Epidermal melanocyte (primary cell): ENCODE data around the gene BATF.

Experiments used
- DNase-seq: peaks from one replicate; pipeline ENCODE4 v3.0.0; 2011; ENCODE audit warnings: low spot score; ENCODE audit not compliant: insufficient read length

Gene BATF

DNA sequence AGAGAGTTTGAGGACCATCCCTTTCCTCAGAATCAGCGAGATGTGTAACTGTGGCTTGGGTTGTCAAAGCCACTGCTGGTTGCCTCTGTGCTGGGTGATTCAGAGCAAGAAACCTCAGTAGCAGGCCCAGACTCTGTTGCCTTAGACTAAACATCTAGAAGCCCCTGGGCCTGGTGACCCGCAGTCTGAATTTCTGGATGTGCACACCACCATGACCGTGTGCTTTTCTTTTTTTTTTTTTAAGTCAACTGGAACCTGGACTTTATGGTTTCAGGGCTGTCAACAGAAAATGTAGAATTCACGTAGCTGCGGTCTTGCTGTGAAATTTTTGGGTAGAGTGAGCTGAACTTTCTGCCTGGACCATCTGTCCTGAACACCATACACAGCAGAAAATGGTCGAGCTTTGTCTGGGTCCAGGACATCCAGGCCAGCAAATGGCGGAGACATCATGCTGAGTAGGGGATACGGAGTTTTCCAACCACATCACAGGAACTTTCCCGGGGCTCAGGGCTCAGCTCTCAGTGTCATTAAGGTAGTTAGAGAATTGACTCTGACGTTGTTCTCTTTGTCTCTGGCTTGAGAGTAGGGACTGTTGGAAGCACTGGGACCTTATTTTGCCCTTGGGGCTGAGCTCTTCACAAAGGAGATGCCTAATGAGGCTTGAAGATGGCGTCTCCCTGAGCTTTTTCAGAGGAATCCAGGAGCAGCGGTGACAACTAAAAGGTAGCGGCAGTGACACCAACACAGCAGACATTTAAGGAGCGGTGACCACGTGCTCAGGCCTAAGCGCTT lies 23.0 kb upstream of the BATF start:
- no peak for DNase-seq

DNA sequence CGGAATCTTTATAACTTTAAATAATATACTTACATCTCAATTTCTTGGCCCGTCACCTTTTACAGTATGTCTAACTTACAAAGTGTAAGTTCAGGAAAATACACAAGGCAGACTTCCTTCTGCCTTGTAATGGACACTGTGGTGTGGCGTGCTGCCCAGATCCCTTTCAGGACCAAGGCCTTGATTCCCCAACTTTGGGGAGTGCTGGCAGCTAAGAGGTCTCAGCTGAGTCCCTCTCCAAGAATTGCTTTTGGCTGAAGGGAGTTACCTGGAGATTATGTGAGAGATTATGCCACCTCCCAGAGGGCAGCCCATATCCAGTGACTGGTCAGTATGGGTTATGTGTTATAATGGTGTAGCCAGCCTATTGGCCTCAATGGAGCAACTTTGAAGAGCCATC lies 21.2 kb upstream of the BATF start:
- DNase-seq: no peak

DNA sequence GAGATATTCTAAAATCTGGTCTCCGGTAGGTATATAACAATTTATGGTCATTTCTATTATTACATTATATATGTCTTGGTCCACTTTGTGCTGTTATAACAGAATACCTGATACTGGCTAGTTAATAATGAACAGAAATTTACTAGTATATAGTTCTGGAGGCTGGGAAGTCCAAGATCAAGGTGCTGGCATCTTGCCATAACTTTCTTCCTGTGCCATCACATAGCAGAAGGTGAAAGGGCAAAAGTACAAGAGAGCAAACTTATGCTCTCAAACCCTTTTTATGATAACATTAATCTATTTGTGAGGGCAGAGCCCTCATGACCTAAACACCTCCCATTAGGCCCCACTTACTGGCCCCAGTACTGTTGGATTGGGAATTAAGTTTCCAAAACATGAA lies 17.9 kb upstream of the BATF start:
- DNase-seq: no peak

DNA sequence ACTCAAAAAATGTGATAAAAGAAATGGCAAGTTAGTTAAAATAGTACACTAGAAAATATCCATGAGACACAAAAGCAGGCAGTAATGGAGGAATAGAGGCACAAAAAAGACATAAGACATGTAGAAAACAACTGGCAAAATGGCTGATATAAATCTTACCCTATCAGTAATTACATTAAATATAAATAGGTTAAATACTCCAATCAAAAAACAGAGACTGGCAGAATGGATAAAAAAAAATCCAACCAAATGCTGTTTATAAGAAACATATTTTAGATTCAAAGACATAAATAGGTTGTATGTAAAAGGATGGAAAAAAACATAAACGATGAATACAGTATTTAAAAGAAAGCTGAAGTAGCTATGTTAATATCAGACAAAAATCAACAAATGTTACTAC lies 15.3 kb upstream of the BATF start:
- no peak for DNase-seq

DNA sequence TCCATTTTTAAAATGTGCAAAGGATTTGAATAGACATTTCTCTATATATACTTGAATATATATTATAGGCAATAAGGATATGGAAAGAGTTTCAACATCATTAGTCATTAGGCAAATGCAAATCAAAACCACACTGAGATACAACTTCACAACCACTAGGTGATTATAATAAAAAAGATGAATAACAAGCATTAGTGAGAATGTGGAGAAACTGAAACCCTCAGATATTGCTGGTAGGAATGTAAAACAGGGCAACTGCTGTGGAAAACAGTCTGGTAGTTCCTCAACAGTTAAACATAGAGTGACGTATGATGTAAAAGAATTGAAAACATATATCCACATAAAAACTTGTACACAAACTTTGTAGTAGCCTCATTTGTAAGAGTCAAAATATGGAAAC lies 11.7 kb upstream of the BATF start:
- no peak for DNase-seq

DNA sequence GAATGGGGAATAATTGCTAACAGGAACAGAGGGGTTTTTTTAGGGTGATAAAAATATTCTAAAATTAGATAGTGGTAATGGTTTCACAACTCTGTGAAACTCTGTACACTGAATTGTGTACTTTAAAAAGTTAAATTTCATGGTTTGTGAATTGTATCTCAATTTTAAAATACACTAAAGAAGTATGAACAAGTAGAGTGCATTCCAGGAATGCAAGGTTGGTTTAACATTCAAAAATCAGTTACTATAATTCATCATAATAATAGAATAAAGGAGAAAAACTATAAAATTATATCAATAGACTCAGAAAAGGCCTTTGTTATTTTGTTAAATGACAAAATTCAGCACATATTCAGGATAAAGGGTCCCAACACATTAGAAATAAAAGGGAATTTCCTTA lies 11.1 kb upstream of the BATF start:
- DNase-seq: no peak

DNA sequence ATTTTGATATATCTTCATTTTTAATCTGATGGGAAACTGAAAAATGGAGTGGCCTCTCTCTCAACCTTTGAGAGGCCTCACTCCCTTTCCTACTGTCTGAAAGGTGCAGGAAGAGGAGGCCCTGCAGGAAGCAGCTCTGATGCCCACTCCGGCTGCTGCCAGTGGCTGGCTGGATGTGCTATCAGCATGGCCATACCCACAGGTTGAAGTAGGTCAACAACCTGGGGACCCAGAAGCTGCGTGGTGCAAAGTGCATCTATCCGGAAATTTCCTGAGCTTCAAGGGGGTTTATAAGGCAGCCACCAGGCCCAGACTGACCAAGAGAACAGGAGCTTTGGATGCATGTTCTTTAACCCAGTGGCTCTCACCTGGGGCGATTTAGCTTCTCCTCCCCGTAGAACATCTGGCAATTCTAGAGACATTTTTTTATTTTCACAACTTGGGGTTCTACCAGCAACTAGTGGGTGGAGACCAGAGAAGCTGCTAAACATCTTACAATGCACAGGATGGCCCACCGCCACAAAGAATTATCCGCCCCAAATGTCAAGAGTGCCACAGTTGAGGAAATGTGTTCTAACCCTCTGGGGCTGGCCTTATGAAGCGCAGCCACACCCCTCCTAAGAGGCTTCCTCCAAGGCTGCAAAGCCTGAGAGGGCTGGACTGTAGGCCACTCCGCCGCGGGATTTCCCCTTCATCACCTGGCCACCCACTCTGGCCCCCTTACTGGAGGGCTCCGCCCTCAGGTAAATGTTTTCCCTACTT lies 8.2 kb upstream of the BATF start:
- DNase-seq: no peak

DNA sequence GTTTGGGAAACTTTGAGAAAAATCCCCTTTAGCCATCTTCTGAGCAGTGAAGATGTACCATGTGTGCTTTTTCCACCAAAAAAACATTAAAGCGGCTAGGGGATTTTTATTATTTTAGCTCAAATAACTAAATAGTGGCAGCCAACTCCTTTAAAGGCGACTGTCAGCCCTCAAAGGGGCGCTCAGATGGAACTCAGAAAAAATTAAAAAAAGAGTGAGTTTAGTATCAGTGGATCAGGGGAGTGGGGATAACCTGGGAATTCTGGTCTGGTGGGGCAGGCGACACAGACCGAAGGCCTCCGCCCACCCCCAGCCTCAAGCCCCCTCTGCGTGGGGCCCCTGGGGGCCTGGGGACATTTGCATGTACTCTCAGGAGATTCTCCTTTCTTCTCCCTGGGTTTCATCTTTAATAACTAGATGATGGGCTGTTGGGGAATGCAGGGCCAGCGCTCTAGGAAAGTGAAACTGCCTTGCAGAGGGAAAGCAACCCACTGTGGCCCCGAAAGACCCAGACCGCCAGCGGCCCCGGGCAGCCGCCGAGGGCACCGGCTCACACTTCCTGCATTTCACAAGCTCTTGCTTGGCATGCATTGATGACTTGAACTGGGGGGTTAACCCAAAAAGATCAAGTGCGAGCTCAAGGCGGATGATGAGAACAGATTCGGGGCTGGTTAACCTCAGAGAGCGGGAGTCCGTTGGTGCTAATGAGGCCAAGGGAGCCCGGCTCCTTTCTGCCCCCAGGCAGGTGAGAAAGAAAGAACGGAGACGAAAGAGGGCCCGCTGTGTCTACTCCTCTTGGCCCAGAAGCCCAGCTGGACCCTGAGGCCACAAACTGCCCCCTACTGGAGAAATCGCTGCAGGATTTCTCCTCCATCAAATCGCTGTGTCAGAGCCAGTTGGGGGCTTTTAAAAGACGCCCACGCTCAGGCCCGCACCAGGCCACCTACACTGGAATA lies 7.3 kb upstream of the BATF start:
- peak; percentile 29 for DNase-seq

DNA sequence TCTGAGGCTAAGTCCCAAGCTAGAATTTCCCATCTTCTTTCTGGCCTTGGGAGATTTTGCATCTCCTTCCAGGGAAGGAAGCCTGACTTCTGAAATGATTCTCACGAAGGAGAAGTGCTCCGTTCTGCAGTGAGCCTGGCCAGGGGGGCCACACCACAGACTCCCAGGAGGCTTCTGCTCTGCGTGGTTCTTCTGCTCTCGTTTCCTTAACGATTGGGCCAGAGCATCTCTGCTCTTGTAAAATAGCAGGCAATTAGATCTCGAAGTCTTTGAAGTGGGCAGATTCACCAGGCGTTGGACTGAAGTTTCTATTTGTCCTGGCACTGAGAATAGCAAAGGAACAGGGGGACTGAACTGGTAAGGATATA lies 6.7 kb upstream of the BATF start:
- DNase-seq: no peak

DNA sequence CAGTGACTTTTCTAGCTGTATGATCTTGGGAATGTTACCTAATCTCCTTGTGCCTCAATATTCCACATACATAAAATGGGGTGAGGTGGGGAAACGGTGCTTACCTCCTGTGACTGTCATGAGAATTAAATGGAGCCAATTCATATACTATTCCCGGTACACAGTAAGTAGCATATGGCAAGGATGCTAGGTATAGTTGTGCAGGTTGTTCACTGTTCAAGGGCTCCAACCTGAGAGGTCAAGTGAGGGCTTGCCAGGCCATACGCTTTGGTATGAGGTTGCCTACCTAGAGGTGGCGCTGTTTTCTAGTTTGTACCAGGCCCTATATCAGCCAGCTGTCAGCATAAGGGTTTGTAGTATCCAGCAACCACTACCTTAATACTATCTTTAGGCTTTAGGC lies 3.6 kb upstream of the BATF start:
- no peak for DNase-seq

DNA sequence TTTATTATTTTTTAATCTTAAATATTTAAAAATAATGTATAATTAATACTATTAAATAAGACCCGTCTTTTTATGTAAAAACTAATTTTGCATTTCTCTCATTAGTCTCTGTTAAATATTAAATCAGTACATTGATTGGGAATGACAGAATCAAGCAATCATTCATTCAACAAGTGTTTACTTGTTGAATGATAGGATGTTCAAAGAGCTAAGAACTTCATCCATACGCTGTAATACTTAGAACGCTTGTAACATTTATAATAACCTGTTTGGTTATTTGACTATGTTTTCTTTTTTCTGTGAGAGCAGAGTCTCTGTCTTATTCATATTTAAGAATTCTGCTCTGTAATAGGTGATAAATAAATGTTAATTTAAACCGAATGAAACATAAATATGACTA lies 2.9 kb upstream of the BATF start:
- no peak for DNase-seq

DNA sequence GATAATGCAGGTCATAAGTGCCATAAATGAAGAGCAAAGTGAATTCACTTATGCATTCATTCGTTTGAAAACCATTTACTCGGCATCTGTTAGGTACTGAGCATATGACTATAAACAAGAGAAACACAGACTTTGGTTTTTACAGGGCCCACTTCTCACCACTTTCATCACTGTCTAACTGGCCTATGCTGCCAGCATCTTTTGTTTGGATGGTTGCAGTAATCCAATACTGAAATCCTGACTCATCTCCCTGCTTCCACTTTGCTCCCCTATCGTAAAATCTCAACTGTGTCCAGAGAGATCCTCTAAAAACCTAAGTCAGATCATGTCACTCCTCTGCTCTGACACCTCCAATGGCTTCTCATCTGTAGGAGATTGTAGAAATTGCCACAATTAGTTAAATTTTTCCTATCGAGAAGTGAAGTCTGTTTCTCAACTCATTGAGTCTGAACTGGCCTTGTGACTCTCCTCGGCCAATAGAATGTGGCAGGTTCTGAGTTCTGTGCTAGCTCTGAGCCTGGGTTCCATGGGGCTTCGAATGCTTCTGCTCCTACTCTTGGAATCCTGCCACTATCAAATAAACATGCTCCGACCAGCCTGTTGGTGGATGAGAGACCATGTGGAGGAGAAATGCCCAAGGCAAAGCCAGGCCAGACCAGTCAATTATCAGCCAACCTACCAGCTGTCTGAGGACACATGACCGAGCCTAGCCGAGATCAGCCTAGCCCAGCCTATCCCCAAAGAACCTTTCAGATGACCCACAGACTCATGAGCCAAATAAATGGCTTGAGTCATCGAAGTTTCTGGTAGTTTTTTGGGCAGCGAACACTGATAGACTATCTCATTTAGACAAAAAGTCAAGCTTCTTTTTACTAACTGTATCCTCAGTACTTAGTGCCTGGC lies 2.2 kb upstream of the BATF start:
- no peak for DNase-seq

DNA sequence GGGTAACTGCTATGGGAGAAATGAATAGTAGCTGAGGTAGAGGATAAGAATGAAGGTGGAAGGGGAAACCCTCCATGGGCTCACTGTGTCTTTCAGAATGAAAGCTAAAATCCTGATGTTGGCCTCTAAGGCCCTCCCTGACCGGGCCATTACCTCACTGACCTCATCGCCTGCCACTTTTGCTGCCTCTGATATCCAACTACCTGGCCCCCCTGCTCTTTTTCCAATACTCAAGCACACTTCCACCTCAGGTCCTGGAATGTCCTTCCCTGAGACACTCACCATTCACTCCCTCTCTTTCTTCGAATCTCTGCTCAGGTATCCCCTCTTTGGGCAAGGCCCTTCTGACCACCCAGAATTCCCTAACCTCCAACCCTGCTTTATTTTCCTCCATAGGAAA lies 1.4 kb upstream of the BATF start:
- no peak for DNase-seq

DNA sequence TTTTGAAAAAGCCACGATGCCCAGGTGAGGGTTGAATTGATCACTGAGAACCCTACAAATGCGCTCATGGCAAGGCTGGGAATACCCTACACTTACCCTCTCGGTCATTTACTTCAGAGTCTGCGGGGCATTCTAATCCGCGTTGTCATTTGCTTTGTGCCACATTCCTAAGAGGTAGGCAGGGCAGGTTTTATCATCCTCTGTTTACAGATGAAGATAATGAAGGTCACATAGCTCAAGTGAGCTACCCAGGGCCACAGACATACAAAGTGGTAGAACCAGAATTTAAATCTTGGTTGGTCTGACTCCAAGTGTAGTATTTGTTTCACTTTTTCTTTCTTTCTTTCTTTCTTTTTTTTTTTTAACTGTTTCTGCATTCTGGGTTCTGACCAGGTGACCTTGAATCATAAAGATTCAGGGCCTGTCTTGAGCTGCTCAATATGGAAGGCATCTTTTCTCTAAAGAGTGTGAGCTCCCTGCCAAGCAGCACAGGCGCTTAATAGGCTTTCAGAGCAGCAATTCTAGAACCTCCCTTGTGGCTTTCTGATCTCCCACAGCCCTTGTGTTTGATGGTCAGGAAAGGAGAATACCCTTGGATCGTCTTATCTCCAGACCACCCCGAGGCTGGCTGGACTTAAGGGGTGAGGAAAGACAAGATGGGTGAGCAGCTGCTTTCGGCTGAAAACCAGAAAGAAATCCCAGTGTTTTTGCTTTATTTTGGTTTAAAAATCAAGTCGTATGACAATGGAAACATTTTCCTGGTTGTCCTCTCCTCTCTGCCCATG lies 662 bp upstream of the BATF start:
- DNase-seq: no peak

DNA sequence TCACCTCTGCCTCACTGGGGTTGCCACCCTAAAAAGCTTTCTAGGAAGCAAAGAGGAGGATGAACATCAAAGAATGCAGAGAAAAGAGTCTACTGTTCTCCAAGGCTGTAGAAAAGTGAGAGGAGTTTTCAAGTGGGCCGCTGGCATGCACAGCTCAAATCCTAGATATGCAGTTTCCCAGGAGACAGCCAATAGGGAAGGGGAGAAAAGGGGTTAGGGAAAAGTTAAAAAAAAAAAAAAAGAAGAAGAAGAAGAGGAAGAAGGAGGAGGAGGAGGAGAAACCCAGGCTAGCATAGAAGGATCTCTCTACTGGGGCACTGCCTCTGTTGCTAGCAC lies 682 bp downstream of the BATF start:
- DNase-seq: no peak

DNA sequence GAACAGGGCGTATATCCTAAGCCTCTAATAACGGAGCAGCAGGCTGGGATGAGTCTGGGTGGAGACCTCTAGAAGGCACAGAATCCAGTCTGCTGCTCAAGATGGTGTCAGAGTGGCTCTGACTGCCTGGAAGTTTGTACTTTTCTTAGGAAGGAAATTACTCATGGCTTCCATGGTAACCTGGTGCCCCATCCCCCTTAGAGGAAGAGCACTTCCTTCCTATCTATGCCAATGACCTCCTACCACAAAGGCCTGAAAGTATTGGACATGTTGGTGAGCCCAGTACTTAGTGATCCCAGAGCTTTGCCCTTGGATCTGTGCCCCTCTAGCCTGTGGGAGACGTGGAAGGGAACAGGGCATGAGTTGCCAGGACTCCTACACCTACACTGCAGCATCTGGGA lies 1.5 kb downstream of the BATF start:
- no peak for DNase-seq

DNA sequence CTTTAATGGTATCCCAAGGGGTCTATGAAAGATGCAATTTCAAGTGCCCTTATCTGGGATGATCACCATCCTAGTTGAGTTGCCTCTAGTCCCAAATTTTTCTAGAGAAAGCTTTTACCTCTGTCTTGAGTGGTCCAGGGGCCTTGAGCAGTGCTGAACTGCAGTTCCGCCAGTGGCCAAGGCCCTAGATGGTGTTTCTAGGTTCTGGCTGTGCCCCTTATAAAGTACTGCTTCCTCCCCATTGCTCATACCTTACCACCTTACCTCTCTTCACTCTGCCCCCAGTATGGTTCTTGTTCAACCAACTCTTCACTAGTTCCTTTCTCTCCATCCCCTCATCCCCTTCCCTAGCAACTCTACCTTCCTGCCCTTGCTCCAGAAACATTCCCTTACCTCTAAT lies 3.7 kb downstream of the BATF start:
- no peak for DNase-seq

DNA sequence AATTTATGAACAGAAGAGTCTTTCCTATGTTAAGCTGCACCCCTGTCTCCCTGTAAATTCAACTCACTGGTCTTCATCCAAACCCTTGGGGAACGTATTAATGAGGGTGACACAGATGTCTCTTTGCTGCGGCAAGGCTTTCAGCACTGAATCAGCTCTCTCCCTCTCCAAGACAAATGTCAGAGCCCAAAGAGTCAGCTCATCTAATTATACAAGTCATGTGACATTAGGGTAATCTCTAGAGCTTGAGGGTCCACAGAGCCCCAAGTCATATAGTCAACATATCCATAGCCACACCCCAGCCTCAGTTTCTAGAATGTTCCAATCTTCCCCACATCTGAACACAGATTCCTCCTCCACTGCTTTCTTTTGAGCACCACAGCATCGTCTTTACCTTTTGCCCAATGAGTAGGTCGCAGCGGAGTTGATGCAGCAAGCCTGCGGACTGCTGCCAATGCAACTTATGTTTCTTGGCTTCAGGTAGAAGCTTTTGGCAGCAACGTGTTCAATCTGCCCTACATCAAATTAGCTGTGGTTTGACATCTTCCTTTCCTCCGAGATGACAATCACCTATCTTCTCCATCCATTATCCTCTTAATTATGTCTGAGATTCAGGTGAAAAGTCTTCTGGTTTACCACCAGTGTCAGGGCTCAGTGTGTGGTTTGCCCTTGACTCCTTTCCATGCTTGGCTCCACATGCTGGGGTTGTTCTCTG lies 5.3 kb downstream of the BATF start:
- no peak for DNase-seq

DNA sequence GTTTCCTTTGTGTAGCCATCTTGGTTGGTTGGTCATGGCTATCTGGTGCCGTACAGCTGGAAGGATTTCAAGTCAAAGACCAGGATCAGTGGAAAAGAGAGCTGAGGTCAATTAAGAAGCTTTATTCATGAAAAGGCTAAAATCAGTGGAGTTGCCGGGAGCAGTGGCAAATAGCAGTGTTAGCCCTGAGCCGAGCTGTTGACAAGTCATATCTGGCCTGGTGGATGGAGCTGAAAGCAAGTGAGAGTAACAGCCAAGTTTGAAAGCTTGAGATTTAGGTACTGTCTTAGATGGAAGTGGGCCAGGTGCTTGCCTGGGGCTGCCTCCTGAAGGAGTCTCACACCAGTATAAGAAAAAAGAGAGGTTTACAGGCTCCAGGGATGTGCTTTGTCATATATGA lies 9.0 kb downstream of the BATF start:
- no peak for DNase-seq
